Gastrocnemius medialis (tissue), 4 donors: ENCODE data around the gene TTL. TPM values are rescaled to one million over a fixed set of nuclear protein-coding genes. Genes with fewer than 3 reads are reported as not detected.
"Not testable (repeated sequence)": the region's sequence is repeated elsewhere in the genome, so short reads cannot be mapped to it uniquely, and the experiment has no call there.

Experiments
- ATAC-seq, 2 donors: fragments of 150-250 bp; one replicate each; pipeline ENCODE4 v1.9.1; 2016
- DNase-seq, 2 donors: peaks; one replicate each; pipeline ENCODE4 v3.0.0-alpha.2; 2019
- H3K27ac ChIP-seq, 4 donors: fragments of 200-600 bp; sonication (generic); 1 replicate in 1 of 4; 2 replicates in 3 of 4; pipeline ENCODE4 v1.5.1; 2016 to 2018; ENCODE audit warnings: mild to moderate bottlenecking in 2 of 4, moderate library complexity in 1 of 4
- H3K27me3 ChIP-seq, 3 donors: fragments of 200-600 bp; sonication (generic) in 2 of 3; 1 replicate in 1 of 3; 2 replicates in 2 of 3; pipeline versions ENCODE4 v1.5.1 to v1.6.0; 2016 to 2019; ENCODE audit warnings: mild to moderate bottlenecking in 1 of 3, moderate library complexity in 1 of 3
- H3K36me3 ChIP-seq, 2 donors: fragments of 200-600 bp; sonication (generic) in 1 of 2; one replicate each; pipeline ENCODE4 v1.5.1; 2017 to 2018
- H3K4me1 ChIP-seq, 2 donors: fragments of 200-600 bp; sonication (generic) in 1 of 2; one replicate each; pipeline ENCODE4 v1.5.1; 2016 to 2017; ENCODE audit warnings: mild to moderate bottlenecking in 2 of 2
- H3K4me3 ChIP-seq, 4 donors: fragments of 200-600 bp; sonication (generic) in 3 of 4; 1 replicate in 1 of 4; 2 replicates in 3 of 4; pipeline ENCODE4 v1.5.1; 2016 to 2019; ENCODE audit warnings: mild to moderate bottlenecking in 2 of 4
- H3K9me3 ChIP-seq, 3 donors: fragments of 200-600 bp; sonication (generic) in 2 of 3; 1 replicate in 1 of 3; 2 replicates in 2 of 3; pipeline ENCODE4 v1.5.1; 2016 to 2019
- POLR2A ChIP-seq, 2 donors: fragments of 450-650 bp; IDR thresholded peaks; one replicate each; pipeline ENCODE4 v1.6.1; 2017; ENCODE audit warnings: antibody characterized with exemption in 2 of 2, mild to moderate bottlenecking in 2 of 2, moderate library complexity in 2 of 2
- in situ Hi-C, 4 donors: fragments of 200-750 bp; cut with MboI; loops; one replicate each; pipeline versions ENCODE4 v1.15.0 to v1.8.0; 2017; ENCODE audit warnings: low sequenced_read_pairs in 4 of 4
- intact Hi-C: fragments of 100-400 bp; cut with DNase I; formaldehyde crosslinking; loops from one replicate; pipeline ENCODE4 v1.15.1; 2023; ENCODE audit warnings: low total_unique reads
- total RNA-seq, 4 donors: library from RNA; depleted of rRNA; stranded (reverse); fragments of >200 nt; gene quantifications; one replicate each; pipeline versions ENCODE4 v1.1.0 to v1.2.3, GENCODE V29; 2016
- TF ChIP-seq, protein P1 (sequence below), 5 experiments: fragments of 450-650 bp in 3 of 5; fragments of 200-600 bp in 2 of 5; sonication (generic) in 2 of 5; IDR thresholded peaks in 4 of 5; conservative IDR thresholded peaks in 1 of 5; 1 replicate in 4 of 5; 2 replicates in 1 of 5; pipeline ENCODE4 v1.5.1; 2016 to 2019; ENCODE audit warnings: antibody characterized with exemption in 5 of 5, mild to moderate bottlenecking in 3 of 5, moderate library complexity in 3 of 5

The TTL gene
- 10 to 100 TPM; 33.0 to 61.0 (median 46.5) TPM for total RNA-seq

DNA sequence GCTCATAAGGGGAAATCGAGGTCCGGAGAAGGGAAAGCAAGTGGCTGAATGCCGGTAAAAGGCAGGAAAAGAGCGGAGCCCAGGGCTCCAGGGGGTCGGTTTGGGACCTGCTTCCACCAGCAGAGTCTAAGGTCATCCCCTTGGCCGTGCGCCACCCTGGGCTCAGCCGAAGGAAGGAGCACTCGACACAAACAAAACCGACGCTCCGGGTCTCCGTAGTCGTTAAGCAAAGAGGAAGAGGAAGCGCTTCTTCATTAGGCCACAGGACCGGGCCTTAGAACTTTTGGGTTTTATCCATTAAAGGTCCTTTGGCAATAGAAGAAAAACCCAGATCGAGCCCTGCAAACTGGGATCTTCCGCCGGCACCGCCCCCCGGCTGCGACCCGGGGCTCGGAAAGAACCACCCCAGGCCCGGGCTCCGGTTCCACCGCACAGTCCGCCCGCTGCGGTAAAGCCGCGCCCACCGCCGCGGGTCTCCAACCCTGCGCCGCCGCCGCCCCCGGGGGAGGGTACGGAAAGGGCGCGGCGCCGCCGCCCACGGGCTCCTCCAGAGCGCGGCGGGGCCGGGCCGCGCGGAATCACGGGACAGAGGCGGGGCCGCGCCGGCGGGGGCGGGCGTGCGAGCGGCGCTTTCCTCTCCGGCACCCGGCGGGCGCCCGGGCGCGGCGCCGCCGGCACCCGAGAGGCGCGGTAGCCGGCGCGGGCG, at the start of gene TTL:
TTL (plus strand) TSS at position 629 of the 706 bp plus-strand sequence. CDS start 189 bp downstream, outside the sequence.
- ATAC-seq, result peak; percentile 83 to 84
- TF ChIP-seq, protein P1, sequence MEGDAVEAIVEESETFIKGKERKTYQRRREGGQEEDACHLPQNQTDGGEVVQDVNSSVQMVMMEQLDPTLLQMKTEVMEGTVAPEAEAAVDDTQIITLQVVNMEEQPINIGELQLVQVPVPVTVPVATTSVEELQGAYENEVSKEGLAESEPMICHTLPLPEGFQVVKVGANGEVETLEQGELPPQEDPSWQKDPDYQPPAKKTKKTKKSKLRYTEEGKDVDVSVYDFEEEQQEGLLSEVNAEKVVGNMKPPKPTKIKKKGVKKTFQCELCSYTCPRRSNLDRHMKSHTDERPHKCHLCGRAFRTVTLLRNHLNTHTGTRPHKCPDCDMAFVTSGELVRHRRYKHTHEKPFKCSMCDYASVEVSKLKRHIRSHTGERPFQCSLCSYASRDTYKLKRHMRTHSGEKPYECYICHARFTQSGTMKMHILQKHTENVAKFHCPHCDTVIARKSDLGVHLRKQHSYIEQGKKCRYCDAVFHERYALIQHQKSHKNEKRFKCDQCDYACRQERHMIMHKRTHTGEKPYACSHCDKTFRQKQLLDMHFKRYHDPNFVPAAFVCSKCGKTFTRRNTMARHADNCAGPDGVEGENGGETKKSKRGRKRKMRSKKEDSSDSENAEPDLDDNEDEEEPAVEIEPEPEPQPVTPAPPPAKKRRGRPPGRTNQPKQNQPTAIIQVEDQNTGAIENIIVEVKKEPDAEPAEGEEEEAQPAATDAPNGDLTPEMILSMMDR (IDR thresholded peaks at IDR 0.05 in 4 of 5, conservative IDR thresholded peaks at IDR 0.05 in 1 of 5), result peak in 1 of 5 experiments; percentile 25
- TF ChIP-seq POLR2A (IDR thresholded peaks at IDR 0.05), result peak; percentile 44 to 54
- intact Hi-C loops, result loop anchor here (1.0 to 5.0 kb wide), 4 partner anchors 61 to 426 kb away; partner anchors contain the start of genes CHCHD5, POLR1B, TMEM87B and ZC3H6
- peaks cover 16 to 18% of the 10 kb centered on the region in 2 donors for H3K4me1 ChIP-seq
- in situ Hi-C loops, result loop anchor here in 3 of 4 donors (5.0 to 25.0 kb wide), 3 partner anchors 101 to 219 kb away; partner anchors contain the start of genes CHCHD5 (in 3 of the 3) and ZC3H8 (in 1 of the 3)
- peak within 1 kb of the TSS; percentile 91 to 95 (median 92) for H3K27ac ChIP-seq
- no peaks in the 10 kb centered on the region for H3K27me3 ChIP-seq
- H3K36me3 ChIP-seq, result no peaks in the 10 kb centered on the region
- H3K9me3 ChIP-seq, result no peaks in the 10 kb centered on the region
- peak; percentile 53 to 62 for DNase-seq
- H3K4me3 ChIP-seq, result peak within 1 kb of the TSS; percentile 91 to 99 (median 94)

DNA sequence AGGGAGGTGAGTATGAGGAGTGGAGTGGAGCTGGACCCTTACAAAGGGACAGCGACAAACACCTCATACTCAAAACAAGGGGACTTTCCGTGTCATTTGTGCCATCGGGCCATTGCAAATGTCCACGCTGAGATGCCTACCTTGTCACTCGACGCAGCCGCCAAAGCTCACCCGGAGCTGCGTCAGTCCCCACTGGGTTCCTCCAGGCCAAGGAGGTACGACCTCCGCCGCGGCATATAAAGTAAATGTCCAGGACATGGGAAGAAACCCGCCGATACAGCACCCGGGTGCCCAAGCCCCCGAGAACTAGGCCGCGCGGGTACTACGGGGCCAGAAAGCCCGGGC, 49.6 kb upstream of the TTL start:
- peak overlapping the region; percentile 57 to 71 (median 62) for H3K4me3 ChIP-seq
- not testable (repeated sequence) for H3K4me1 ChIP-seq, DNase-seq, H3K27me3 ChIP-seq, H3K36me3 ChIP-seq, H3K9me3 ChIP-seq, ATAC-seq
- intact Hi-C loops, result loop anchor here (5.0 kb wide), 1 partner anchor 175 kb away; the partner anchor contains the start of gene ZC3H8
- peak overlapping the region; percentile 58 to 88 (median 78) for H3K27ac ChIP-seq
- in situ Hi-C loops, result loop anchor here in 2 of 4 donors (25.0 kb wide), 1 partner anchor 170 kb away; the partner anchor contains the start of gene ZC3H8 (in 2 of the 2)

DNA sequence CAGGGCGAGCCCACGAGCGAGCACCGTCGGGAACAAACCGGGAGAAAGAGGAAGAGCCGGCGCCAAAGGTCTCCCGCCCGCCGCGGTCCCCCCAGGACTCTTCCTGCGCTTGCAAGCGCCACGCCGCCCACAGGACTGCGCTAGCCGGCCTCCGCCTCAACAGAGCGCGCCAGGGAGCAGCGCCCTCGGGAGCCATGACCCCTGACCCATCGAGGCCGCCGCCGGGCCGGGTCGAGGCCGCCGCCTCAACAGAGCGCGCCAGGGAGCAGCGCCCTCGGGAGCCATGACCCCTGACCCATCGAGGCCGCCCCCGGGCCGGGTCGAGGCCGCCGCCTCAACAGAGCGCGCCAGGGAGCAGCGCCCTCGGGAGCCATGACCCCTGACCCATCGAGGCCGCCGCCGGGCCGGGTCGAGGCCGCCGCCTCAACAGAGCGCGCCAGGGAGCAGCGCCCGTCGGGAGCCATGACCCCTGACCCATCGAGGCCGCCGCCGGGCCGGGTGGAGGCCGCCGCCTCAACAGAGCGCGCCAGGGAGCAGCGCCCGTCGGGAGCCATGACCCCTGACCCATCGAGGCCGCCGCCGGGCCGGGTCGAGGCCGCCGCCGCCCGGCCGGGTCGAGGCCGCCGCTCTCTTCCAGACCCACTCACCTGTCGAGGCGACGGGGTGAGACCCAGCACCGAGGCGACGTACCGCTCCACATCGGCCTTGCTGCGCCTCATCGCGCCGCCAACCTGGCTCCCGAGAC, 49.0 kb upstream of the TTL start:
- not testable (repeated sequence) for H3K27me3 ChIP-seq, H3K36me3 ChIP-seq, H3K9me3 ChIP-seq, H3K4me1 ChIP-seq
- DNase-seq (peak in 1 of 2 donors; percentile 40), ATAC-seq (peak; percentile 67 to 75)
- intact Hi-C loops, result loop anchor here (5.0 kb wide), 1 partner anchor 176 kb away; the partner anchor contains the start of gene ZC3H8
- Histone ChIP-seq H3K27ac (peak overlapping the region; percentile 58 to 88 (median 78)), H3K4me3 (peak overlapping the region; percentile 57 to 71 (median 62))
- in situ Hi-C loops, result loop anchor here in 2 of 4 donors (25.0 kb wide), 1 partner anchor 171 kb away; the partner anchor contains the start of gene ZC3H8 (in 2 of the 2)

DNA sequence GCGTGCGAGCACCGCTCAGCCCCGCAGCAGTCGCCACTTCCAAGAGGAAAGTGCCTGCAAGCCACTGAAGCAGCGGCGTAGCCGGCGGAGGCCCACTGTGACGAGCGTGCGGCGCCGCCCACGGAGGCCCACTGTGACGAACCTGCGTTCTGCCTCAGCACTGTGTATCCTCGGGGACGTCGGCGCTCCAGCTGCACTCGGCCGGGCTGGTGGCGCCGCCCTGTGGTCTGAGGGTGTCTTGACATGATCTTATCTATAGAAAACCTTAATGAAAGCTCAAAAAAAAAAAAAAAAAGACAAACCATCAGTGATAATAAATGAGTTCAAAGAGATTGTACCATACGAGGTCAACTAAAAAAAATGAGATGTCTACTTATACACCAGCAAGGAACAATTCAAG, 48.5 kb upstream of the TTL start, which contains the start of gene RGPD8:
RGPD8 (minus strand) TSS at position 166 of the 400 bp plus-strand sequence. CDS start 192 bp downstream, outside the sequence.
- intact Hi-C loops, result loop anchor here (5.0 kb wide), 1 partner anchor 176 kb away; the partner anchor contains the start of gene ZC3H8
- in situ Hi-C loops, result loop anchor here in 2 of 4 donors (25.0 kb wide), 1 partner anchor 171 kb away; the partner anchor contains the start of gene ZC3H8 (in 2 of the 2)
- H3K4me3 ChIP-seq, result peak within 1 kb of the TSS; percentile 57 to 71 (median 62)
- H3K4me1 ChIP-seq, H3K9me3 ChIP-seq, H3K36me3 ChIP-seq, H3K27me3 ChIP-seq: not testable (repeated sequence)
- ATAC-seq, result peak; percentile 98
- peak; percentile 47 to 81 for DNase-seq
- TF ChIP-seq, protein P1 (IDR thresholded peaks at IDR 0.05 in 4 of 5, conservative IDR thresholded peaks at IDR 0.05 in 1 of 5), result peak; percentile 28 to 64 (median 45)
- TF ChIP-seq POLR2A (IDR thresholded peaks at IDR 0.05), result peak; percentile 18 to 25
- peak within 1 kb of the TSS; percentile 58 to 88 (median 78) for H3K27ac ChIP-seq

DNA sequence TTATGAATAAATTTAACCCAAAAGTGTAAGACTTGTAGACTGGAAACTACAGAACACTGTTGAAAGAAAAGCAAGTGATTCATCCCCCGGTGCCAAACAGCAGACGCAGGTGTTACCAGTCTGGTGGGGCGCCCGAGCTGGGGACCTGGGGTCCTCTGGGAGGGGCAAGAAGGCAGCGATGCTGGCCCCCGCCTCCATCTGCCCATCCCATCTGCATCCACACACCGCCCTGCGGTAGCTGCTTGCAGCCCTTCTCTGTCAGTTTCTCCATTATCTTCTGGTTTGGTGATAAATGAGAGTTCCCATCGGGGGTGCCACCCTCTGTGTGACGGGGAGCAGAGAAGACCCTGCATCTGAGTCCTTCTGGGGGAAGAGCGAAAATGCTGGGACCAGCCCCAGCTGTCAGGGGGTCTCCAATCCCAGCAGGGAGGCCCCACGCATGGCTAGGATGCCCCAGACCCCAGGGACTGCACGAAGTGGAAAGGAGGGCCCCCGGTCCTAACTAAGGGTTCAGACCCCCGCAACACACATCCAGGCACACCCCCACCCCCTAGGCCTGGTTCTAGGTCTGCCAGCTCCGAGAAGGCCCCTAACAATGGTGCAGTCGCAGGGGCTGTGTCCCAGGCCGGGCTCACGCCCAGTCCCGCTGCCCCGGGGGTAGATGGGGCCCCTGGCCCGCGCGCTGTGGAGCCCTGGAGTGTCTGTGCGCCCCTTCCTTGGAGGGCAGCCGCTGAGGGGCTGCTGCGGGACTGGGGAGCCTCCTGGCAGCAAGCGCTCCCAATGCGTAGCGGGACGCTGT, 47.8 kb upstream of the TTL start:
- no peaks in the 10 kb centered on the region for H3K9me3 ChIP-seq
- H3K4me3 ChIP-seq, result peak overlapping the region in 1 of 4 donors; percentile 57
- ATAC-seq (no peak), DNase-seq (no peak)
- H3K36me3 ChIP-seq, result no peaks in the 10 kb centered on the region
- in situ Hi-C loops (loop anchor here in 2 of 4 donors (25.0 kb wide), 1 partner anchor 172 kb away; the partner anchor contains the start of gene ZC3H8 (in 2 of the 2)), intact Hi-C loops (loop anchor here (5.0 kb wide), 1 partner anchor 177 kb away; the partner anchor contains the start of gene ZC3H8)
- H3K4me1 ChIP-seq, result no peaks in the 10 kb centered on the region
- no peak overlapping the region for H3K27ac ChIP-seq
- TF ChIP-seq POLR2A (IDR thresholded peaks at IDR 0.05), result no peak
- TF ChIP-seq, protein P1 (IDR thresholded peaks at IDR 0.05 in 4 of 5, conservative IDR thresholded peaks at IDR 0.05 in 1 of 5), result no peak
- H3K27me3 ChIP-seq, result no peaks in the 10 kb centered on the region

DNA sequence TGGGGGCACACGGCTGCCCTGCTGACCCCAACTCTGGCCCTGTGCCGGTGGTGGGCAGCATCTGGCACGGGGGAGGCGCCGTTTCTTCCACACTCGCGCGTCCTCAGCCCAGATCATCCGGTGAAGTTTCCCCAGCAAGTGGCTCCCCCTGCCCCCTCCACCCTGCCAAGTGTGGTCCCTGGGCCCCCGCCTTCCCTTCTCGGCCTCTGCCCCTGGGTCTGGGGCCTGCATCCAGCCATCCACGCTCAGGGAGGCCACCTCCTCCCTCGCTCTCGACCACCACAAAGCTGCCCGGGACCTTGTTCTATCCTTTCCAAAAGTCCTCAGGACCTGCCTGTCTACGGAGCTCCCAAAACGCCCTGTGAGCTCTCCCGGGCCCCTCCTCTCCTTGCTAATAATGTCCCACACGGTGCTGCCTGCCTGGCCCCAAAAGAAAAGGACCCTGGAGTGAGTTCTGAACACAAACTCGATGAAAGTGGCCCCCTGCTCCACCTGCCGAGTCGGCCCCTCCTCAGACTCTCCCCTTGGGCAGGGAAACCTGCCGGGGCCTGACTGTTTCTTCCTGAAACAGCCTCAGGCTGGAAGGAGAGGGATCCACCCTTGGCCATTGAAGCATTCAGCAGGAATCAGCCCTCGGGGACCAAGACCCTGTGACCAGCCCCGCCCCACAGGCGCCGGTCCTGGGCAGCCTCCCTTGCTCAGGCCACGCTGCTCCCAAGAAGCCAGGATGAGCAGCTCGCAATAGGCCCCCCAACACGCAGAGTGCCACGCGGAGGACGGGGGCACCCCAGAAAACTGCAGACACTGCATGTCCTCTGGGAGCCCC, 46.9 kb upstream of the TTL start:
- H3K36me3 ChIP-seq, H3K4me1 ChIP-seq, H3K27ac ChIP-seq, H3K4me3 ChIP-seq, DNase-seq, H3K27me3 ChIP-seq, ATAC-seq, H3K9me3 ChIP-seq: not testable (repeated sequence)
- in situ Hi-C loops (loop anchor here in 2 of 4 donors (25.0 kb wide), 1 partner anchor 173 kb away; the partner anchor contains the start of gene ZC3H8 (in 2 of the 2)), intact Hi-C loops (loop anchor here (5.0 kb wide), 1 partner anchor 178 kb away; the partner anchor contains the start of gene ZC3H8)
